OCI-LY1 (cell line): ENCODE data around the gene ASPA.

Source experiments
- CTCF ChIP-seq: fragments of 200-600 bp; sonication (generic), shearing (Covaris generic); IDR thresholded peaks from 2 replicates; pipeline ENCODE4 v1.5.1; 2017; ENCODE audit warnings: mild to moderate bottlenecking, antibody characterized with exemption, low read length, moderate library complexity, mixed read lengths
- EZH2 ChIP-seq: fragments of 200-600 bp; sonication (generic), shearing (Covaris generic); IDR thresholded peaks from 2 replicates; pipeline ENCODE4 v1.8.0; 2017; ENCODE audit warnings: borderline replicate concordance, mixed run types, mild to moderate bottlenecking, antibody characterized with exemption, low read length, moderate library complexity, mixed read lengths

- TF ChIP-seq CTCF (no peak), EZH2 (no peak)
Measured at GRCh38 chr17:3533752-3534151, 58.0 kb downstream of the ASPA start.
